Kidney (tissue), 14 donors: ENCODE data around the gene MS4A4E. TPM values are rescaled to one million over a fixed set of nuclear protein-coding genes. Genes with fewer than 3 reads are reported as not detected.

Source experiments
- DNase-seq, 5 donors: peaks; one replicate each; pipeline ENCODE4 v3.0.0-alpha.2; 2013 to 2020
- FAIRE-seq: peaks from 2 replicates; lab custom pipeline; 2012; peaks lifted over from hg19 to GRCh38; lab: Jason Lieb, UNC
- H3K27ac ChIP-seq, 2 donors: one replicate each; pipeline ENCODE4 v1.7.0; 2013; ENCODE audit warnings: low read depth in 2 of 2, low read length in 2 of 2, inconsistent platforms in 1 of 2
- H3K27me3 ChIP-seq: one replicate; pipeline ENCODE4 v1.7.1; 2013; ENCODE audit warnings: low read length, inconsistent platforms; ENCODE audit not compliant: control insufficient read depth, insufficient read depth
- H3K36me3 ChIP-seq, 3 donors: one replicate each; pipeline versions ENCODE4 v1.7.0 to v1.7.1; 2013; ENCODE audit warnings: low read length in 3 of 3, control low read depth in 1 of 3, inconsistent platforms in 1 of 3; ENCODE audit not compliant: insufficient read depth in 3 of 3, control insufficient read depth in 2 of 3
- H3K4me1 ChIP-seq, 3 donors: one replicate each; pipeline versions ENCODE4 v1.7.0 to v1.7.1; 2013; ENCODE audit warnings: low read length in 3 of 3, inconsistent platforms in 1 of 3, low read depth in 1 of 3; ENCODE audit not compliant: control insufficient read depth in 2 of 3, insufficient read depth in 2 of 3
- H3K4me3 ChIP-seq, 3 donors: one replicate each; pipeline versions ENCODE4 v1.7.0 to v1.8.1; 2013; ENCODE audit warnings: low read length in 3 of 3, control low read depth in 1 of 3, inconsistent platforms in 1 of 3
- H3K9ac ChIP-seq, 3 donors: one replicate each; pipeline versions ENCODE4 v1.7.0 to v1.7.1; 2013; ENCODE audit warnings: low read length in 3 of 3, control low read depth in 1 of 3, inconsistent platforms in 1 of 3
- H3K9me3 ChIP-seq, 3 donors: one replicate each; pipeline versions ENCODE4 v1.7.0 to v1.7.1; 2013; ENCODE audit warnings: low read length in 3 of 3, control low read depth in 1 of 3, inconsistent platforms in 1 of 3; ENCODE audit not compliant: control insufficient read depth in 2 of 3, insufficient read depth in 1 of 3
- intact Hi-C: fragments of 100-400 bp; cut with DNase I; formaldehyde crosslinking; loops from one replicate; pipeline ENCODE4 v1.11.1; 2022
- microRNA-seq: library from miRNA; unstranded; fragments of <30 nt; microRNA quantifications from one replicate; pipeline ENCODE4 v1.2.0, GENCODE V29; 2020
- polyA plus RNA-seq: library from polyadenylated mRNA; stranded (reverse); fragments of 350-450 nt; fragmentation: Illumina TruSeq; extraction: RNeasy Lipid Tissue Mini Kit (QIAGEN cat#74804); gene quantifications from one replicate; pipeline ENCODE4 v1.2.3, GENCODE V29; 2014; ENCODE audit warnings: low read depth, low replicate concordance; ENCODE audit not compliant: insufficient read depth
- total RNA-seq: library from RNA; stranded (reverse); fragmentation: NEBNext Ultra II Directional; extraction: Animal tissue kit (Norgen Biotek cat#: 25700); gene quantifications from one replicate; pipeline ENCODE4 v1.2.1, GENCODE V29; 2021
- TF ChIP-seq, protein P1 (sequence below): IDR thresholded peaks from 3 replicates; pipeline ENCODE4 v1.5.1; 2012; ENCODE audit warnings: mild to moderate bottlenecking, moderate library complexity, borderline replicate concordance; ENCODE audit not compliant: insufficient read depth; ENCODE audit errors: extremely low read depth
- donor health status: control.
- donor health status: control.
- donor health status: control.
- donor health status: control.
- donor health status: control.
- donor health status: DM: yes; HTN: yes; CAD: no.
- donor health status: Normal renal cell carcinoma (clear cell type).

Gene MS4A4E
- total and polyA plus RNA-seq, 2 donors from 2014 or later = 9.4 TPM; not detected in 1

DNA sequence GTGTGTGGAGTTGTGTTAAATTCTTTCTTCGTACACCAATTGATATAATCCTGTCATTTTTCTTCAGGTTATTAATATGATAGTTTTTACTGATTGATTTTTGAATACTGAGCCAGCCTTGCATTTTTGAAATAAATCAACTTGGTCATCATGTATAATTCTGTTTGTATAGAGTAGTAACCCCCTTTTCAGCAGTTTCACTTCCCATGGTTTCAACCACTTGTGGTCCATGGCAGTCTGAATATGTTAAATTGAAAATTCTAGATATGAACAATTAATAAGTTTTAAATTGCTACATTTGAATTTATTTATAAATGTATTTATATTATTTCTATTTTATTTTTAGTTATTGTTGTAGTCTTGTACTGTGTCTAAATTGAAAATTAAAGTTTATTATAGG is 92.7 kb downstream of the MS4A4E start:
- H3K27me3 ChIP-seq = no peaks in the 10 kb centered on the region
- no peaks in the 10 kb centered on the region for H3K9me3 ChIP-seq
- no peaks in the 10 kb centered on the region for H3K4me1 ChIP-seq
- TF ChIP-seq, protein P1, sequence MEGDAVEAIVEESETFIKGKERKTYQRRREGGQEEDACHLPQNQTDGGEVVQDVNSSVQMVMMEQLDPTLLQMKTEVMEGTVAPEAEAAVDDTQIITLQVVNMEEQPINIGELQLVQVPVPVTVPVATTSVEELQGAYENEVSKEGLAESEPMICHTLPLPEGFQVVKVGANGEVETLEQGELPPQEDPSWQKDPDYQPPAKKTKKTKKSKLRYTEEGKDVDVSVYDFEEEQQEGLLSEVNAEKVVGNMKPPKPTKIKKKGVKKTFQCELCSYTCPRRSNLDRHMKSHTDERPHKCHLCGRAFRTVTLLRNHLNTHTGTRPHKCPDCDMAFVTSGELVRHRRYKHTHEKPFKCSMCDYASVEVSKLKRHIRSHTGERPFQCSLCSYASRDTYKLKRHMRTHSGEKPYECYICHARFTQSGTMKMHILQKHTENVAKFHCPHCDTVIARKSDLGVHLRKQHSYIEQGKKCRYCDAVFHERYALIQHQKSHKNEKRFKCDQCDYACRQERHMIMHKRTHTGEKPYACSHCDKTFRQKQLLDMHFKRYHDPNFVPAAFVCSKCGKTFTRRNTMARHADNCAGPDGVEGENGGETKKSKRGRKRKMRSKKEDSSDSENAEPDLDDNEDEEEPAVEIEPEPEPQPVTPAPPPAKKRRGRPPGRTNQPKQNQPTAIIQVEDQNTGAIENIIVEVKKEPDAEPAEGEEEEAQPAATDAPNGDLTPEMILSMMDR = no peak
- DNase-seq (no peak), FAIRE-seq (no peak)
- H3K36me3 ChIP-seq = no peaks in the 10 kb centered on the region
- H3K4me3 ChIP-seq = no peak overlapping the region
- no peak overlapping the region for H3K27ac ChIP-seq
- intact Hi-C loops = no loop called here
- H3K9ac ChIP-seq = no peak overlapping the region

Small RNA genes lying within 50 kb of the gene (microRNA-seq; reads per million reads assigned to microRNA genes)
- not detected for gene MIR6503

Other genes with a start within 250 kb of the MS4A4E start
- not detected for gene OOSP4B, start 226.0 kb downstream of the MS4A4E start, total RNA-seq
- gene OOSP4B, start 226.0 kb downstream of the MS4A4E start, polyA plus RNA-seq = not detected
- not detected for gene OOSP2, start 202.7 kb downstream of the MS4A4E start, total RNA-seq
- not detected for gene OOSP2, start 202.7 kb downstream of the MS4A4E start, polyA plus RNA-seq
- gene MS4A3, start 186.5 kb downstream of the MS4A4E start, total RNA-seq = not detected
- gene MS4A3, start 186.5 kb downstream of the MS4A4E start, polyA plus RNA-seq = not detected
- gene MS4A2, start 154.5 kb downstream of the MS4A4E start, total RNA-seq = 9.1 TPM
- gene MS4A2, start 154.5 kb downstream of the MS4A4E start, polyA plus RNA-seq = not detected
- gene MS4A6A, start 60.1 kb downstream of the MS4A4E start, total RNA-seq = 145 TPM
- gene MS4A6A, start 60.1 kb downstream of the MS4A4E start, polyA plus RNA-seq = 16.7 TPM
- 49.7 TPM for gene MS4A4A, start 37.5 kb upstream of the MS4A4E start, total RNA-seq
- 6.3 TPM for gene MS4A4A, start 37.5 kb upstream of the MS4A4E start, polyA plus RNA-seq
- gene MS4A6E, start 84.1 kb upstream of the MS4A4E start, total RNA-seq = 0.38 TPM
- gene MS4A6E, start 84.1 kb upstream of the MS4A4E start, polyA plus RNA-seq = not detected
- gene MS4A7, start 135.4 kb upstream of the MS4A4E start, total RNA-seq = 47.6 TPM
- 7.0 TPM for gene MS4A7, start 135.4 kb upstream of the MS4A4E start, polyA plus RNA-seq
- gene MS4A14, start 153.3 kb upstream of the MS4A4E start, total RNA-seq = 2.1 TPM
- gene MS4A14, start 153.3 kb upstream of the MS4A4E start, polyA plus RNA-seq = 0.34 TPM
- not detected for gene MS4A5, start 186.4 kb upstream of the MS4A4E start, total RNA-seq
- gene MS4A5, start 186.4 kb upstream of the MS4A4E start, polyA plus RNA-seq = not detected
- 11.1 TPM for gene MS4A1, start 212.7 kb upstream of the MS4A4E start, total RNA-seq
- not detected for gene MS4A1, start 212.7 kb upstream of the MS4A4E start, polyA plus RNA-seq
- gene MS4A12, start 249.6 kb upstream of the MS4A4E start, total RNA-seq = not detected
- gene MS4A12, start 249.6 kb upstream of the MS4A4E start, polyA plus RNA-seq = not detected